ENCODE measurements around the gene SULF2.

DNA sequence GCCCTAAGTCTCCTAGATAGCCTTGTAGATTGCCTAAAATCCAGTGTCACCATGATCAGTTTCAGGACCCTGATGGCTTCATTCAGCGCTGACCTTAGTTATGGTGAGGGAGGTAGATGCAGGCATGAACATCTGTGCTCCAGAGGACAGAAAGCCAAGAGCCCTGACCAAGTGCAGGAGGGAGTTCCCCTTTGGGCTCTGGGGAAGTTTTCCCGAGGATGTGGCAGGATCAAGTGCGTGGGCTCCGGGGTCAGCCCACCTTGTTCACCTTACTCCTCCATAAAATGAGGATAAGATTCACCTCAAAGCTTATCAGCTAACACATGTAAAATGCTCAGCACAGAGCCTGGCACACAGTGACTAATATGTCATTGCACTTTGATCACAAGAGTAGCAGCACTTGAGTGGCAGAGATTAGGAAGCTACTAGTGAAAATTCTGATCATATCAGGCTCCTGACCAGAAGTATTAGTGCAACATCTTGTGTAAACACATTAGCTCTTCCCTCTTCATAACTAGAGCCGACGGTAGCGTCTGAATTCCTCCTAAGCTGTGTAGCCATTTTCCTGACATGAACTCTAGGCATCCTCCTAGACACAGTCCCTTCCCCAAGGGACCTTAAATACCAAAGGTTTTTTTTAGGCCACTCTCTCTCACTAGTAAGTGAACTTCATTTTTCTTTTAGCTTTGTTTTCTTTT, 125.2 kb downstream of the SULF2 start:
- TF ChIP-seq, protein P1, sequence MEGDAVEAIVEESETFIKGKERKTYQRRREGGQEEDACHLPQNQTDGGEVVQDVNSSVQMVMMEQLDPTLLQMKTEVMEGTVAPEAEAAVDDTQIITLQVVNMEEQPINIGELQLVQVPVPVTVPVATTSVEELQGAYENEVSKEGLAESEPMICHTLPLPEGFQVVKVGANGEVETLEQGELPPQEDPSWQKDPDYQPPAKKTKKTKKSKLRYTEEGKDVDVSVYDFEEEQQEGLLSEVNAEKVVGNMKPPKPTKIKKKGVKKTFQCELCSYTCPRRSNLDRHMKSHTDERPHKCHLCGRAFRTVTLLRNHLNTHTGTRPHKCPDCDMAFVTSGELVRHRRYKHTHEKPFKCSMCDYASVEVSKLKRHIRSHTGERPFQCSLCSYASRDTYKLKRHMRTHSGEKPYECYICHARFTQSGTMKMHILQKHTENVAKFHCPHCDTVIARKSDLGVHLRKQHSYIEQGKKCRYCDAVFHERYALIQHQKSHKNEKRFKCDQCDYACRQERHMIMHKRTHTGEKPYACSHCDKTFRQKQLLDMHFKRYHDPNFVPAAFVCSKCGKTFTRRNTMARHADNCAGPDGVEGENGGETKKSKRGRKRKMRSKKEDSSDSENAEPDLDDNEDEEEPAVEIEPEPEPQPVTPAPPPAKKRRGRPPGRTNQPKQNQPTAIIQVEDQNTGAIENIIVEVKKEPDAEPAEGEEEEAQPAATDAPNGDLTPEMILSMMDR (conservative IDR thresholded peaks at IDR 0.05) = no peak
- no peak for TF ChIP-seq EZH2 (IDR thresholded peaks at IDR 0.05; ENCODE audit: low read depth)

Measured in PC-9 (cell line).